WTC11 (cell line): ENCODE results near the gene CBY2. TPM values are rescaled to one million over a fixed set of nuclear protein-coding genes. Genes with fewer than 3 reads are reported as not detected.
A peak's percentile ranks its signal among the peaks of the same experiment; 100 is the strongest.
"Not testable (repeated sequence)": the region's sequence is repeated elsewhere in the genome, so short reads cannot be mapped to it uniquely, and the experiment has no call there.

Experiments
- ATAC-seq: fragments of 200-7000 bp; cut with Tn5 transposase; 2 replicates; pipeline ENCODE4 v1.10.0; 2021; ENCODE audit warnings: mild to moderate bottlenecking, moderate library complexity
- CTCF ChIA-PET: fragments of 300-600 bp; sonication (Branson Sonifier 250); formaldehyde crosslinking; loops from one replicate; lab custom pipeline; 2021; ENCODE audit warnings: antibody characterized with exemption; lab: Charles Lee
- POLR2A ChIA-PET: fragments of 350-600 bp; sonication (Branson Sonifier 250); formaldehyde crosslinking; loops from one replicate; lab custom pipeline; 2021; ENCODE audit warnings: antibody characterized with exemption; lab: Charles Lee
- DNase-seq: peaks from one replicate; pipeline ENCODE4 v3.0.0; 2021; ENCODE audit warnings: low spot score
- H3K27ac Mint-ChIP-seq: 2 replicates; pipeline ENCODE4 v1.8.0; 2021; ENCODE audit warnings: mixed read lengths
- H3K27me3 Mint-ChIP-seq: 2 replicates; pipeline ENCODE4 v1.8.0; 2021; ENCODE audit warnings: low read depth, mild to moderate bottlenecking, moderate library complexity, mixed read lengths
- H3K36me3 Mint-ChIP-seq: 2 replicates; pipeline ENCODE4 v1.8.0; 2021; ENCODE audit warnings: mixed read lengths
- H3K4me1 Mint-ChIP-seq: 2 replicates; pipeline ENCODE4 v1.8.0; 2022; ENCODE audit warnings: mixed read lengths
- H3K4me3 Mint-ChIP-seq: 2 replicates; pipeline ENCODE4 v1.8.0; 2021; ENCODE audit warnings: mild to moderate bottlenecking, moderate library complexity, mixed read lengths
- H3K9me3 Mint-ChIP-seq: 2 replicates; pipeline ENCODE4 v1.8.0; 2021; ENCODE audit warnings: mixed read lengths
- IRF2 ChIP-seq: sonication (generic); formaldehyde crosslinking; IDR thresholded peaks from 2 replicates; pipeline ENCODE4 v1.8.0; 2022; ENCODE audit warnings: low read depth, missing genetic modification reagents, borderline replicate concordance
- KAT7 ChIP-seq: sonication (generic); formaldehyde crosslinking; IDR thresholded peaks from 2 replicates; pipeline ENCODE4 v1.8.1; 2023; ENCODE audit warnings: missing genetic modification reagents, mild to moderate bottlenecking, borderline replicate concordance
- PRRX2 ChIP-seq: fragments of 250-450 bp; sonication (Bioruptor Pico); IDR thresholded peaks from 2 replicates; pipeline ENCODE4 v1.8.0; 2021; ENCODE audit warnings: mild to moderate bottlenecking
- TEAD4 ChIP-seq: sonication (generic); formaldehyde crosslinking; IDR thresholded peaks from 2 replicates; pipeline ENCODE4 v1.8.0; 2022; ENCODE audit warnings: mild to moderate bottlenecking, missing genetic modification reagents
- ZNF138 ChIP-seq: sonication (generic); formaldehyde crosslinking; conservative IDR thresholded peaks from 2 replicates; pipeline ENCODE4 v1.8.1; 2022; ENCODE audit warnings: mild to moderate bottlenecking, moderate library complexity, missing genetic modification reagents
- ZNF232 ChIP-seq: sonication (generic); formaldehyde crosslinking; IDR thresholded peaks from 2 replicates; pipeline ENCODE4 v1.8.0; 2022; ENCODE audit warnings: mild to moderate bottlenecking, missing genetic modification reagents
- total RNA-seq: library from RNA; stranded (reverse); gene quantifications from 3 replicates; pipeline ENCODE4 v1.2.3, GENCODE V29; 2021
- TF ChIP-seq, protein P1 (sequence below): fragments of 250-450 bp; sonication (Bioruptor Pico); IDR thresholded peaks from 2 replicates; pipeline ENCODE4 v1.9.0; 2021; ENCODE audit warnings: mild to moderate bottlenecking
- TF ChIP-seq, protein P2 (sequence below): sonication (generic); formaldehyde crosslinking; IDR thresholded peaks from 2 replicates; pipeline ENCODE4 v1.8.0; 2023; ENCODE audit warnings: mild to moderate bottlenecking, missing genetic modification reagents
- TF ChIP-seq, protein P3 (sequence below): sonication (generic); formaldehyde crosslinking; IDR thresholded peaks from 2 replicates; pipeline ENCODE4 v1.8.1; 2023; ENCODE audit warnings: mild to moderate bottlenecking, missing genetic modification reagents, borderline replicate concordance

CBY2 gene
- total RNA-seq, 1 experiment from 2014 or later, result 0.74 TPM

DNA sequence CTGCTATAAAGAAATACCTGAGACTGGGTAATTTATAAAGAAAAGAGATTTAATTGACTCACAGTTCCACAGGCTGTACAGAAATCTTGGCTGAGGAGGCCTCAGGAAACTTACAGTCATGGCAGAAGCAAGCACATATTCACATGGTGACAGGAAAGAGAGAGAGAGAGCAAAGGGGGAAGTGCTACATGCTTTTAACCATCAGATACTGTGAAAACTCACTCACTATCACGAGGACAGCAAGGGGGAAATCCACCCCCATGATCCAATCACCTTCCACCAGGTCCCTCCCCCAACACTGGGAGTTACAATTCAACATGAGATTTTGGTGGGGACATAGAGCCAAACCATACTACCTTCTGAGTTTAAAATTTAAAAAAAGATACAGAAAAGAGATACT, 41.7 kb upstream of the CBY2 start:
- peaks cover 17% of the 10 kb centered on the region for H3K9me3 Mint-ChIP-seq
- DNase-seq, CTCF ChIA-PET, POLR2A ChIA-PET, H3K4me1 Mint-ChIP-seq, H3K36me3 Mint-ChIP-seq, ATAC-seq, H3K27ac Mint-ChIP-seq, H3K4me3 Mint-ChIP-seq, H3K27me3 Mint-ChIP-seq: not testable (repeated sequence)

DNA sequence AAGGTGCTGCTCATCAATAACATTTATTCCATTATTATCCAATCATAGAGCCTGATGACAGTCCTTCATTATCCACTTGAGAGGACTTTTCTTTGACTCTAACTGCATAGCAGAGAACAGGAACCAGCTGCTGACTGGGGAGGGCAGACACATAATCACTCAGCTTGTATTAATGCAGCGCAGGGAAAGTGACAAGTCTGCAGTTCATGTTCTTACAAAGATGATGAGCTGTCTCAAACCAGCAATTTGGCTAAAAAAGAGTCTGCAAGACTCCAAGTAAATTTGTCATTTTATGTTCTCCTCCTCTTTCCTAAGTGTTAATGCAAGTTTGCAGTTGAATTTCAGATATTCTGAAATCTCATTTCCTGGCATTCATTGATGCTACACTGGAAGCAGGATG, 40.0 kb upstream of the CBY2 start:
- CTCF ChIA-PET, result no interaction called here

DNA sequence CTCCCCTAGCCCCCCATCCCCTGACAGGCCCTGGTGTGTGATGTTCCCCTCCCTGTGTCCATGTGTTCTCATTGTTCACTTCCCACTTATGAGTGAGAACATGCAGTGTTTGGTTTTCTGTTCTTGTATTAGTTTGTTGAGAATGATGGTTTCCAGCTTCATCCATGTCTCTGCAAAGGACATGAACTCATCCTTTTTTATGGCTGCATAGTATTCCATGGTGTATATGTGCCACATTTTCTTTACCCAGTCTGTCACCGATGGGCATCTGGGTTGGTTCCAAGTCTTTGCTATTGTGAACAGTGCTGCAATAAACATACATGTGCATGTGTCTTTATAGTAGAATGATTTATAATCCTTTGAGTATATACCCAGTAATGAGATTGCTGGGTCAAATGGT, 39.2 kb upstream of the CBY2 start:
- POLR2A ChIA-PET, result not testable (repeated sequence)

More for the DNA sequence above, 40.0 kb upstream of the CBY2 start:
- Mint-ChIP-seq H3K9me3 (peaks cover 13% of the 10 kb centered on the region), H3K27me3 (peaks cover 4% of the 10 kb centered on the region), H3K4me3 (no peak overlapping the region), H3K4me1 (0 out of 2 replicates have a peak, but pooled peaks cover 3% of the 10 kb centered on the region), H3K27ac (no peak overlapping the region), H3K36me3 (peaks cover 3% of the 10 kb centered on the region; the same call in 1 of the 2 replicates)
- ATAC-seq (no peak), DNase-seq (no peak)
- TF ChIP-seq TEAD4 (CRISPR knock-in tag), result no peak
- TF ChIP-seq PRRX2 (CRISPR knock-in tag), result no peak
- no peak for TF ChIP-seq ZNF138
- TF ChIP-seq, protein P1, sequence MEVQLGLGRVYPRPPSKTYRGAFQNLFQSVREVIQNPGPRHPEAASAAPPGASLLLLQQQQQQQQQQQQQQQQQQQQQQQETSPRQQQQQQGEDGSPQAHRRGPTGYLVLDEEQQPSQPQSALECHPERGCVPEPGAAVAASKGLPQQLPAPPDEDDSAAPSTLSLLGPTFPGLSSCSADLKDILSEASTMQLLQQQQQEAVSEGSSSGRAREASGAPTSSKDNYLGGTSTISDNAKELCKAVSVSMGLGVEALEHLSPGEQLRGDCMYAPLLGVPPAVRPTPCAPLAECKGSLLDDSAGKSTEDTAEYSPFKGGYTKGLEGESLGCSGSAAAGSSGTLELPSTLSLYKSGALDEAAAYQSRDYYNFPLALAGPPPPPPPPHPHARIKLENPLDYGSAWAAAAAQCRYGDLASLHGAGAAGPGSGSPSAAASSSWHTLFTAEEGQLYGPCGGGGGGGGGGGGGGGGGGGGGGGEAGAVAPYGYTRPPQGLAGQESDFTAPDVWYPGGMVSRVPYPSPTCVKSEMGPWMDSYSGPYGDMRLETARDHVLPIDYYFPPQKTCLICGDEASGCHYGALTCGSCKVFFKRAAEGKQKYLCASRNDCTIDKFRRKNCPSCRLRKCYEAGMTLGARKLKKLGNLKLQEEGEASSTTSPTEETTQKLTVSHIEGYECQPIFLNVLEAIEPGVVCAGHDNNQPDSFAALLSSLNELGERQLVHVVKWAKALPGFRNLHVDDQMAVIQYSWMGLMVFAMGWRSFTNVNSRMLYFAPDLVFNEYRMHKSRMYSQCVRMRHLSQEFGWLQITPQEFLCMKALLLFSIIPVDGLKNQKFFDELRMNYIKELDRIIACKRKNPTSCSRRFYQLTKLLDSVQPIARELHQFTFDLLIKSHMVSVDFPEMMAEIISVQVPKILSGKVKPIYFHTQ (CRISPR knock-in tag), result no peak
- POLR2A ChIA-PET, result no interaction called here

DNA sequence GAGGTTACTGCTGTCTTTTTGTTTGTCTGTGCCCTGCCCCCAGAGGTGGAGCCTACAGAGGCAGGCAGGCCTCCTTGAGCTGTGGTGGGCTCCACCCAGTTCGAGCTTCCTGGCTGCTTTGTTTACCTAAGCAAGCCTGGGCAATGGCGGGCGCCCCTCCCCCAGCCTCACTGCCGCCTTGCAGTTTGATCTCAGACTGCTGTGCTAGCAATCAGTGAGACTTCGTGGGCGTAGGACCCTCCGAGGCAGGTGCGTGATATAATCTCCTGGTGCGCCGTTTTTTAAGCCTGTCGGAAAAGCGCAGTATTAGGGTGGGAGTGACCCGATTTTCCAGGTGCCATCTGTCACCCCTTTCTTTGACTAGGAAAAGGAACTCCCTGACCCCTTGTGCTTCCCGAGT, 32.5 kb upstream of the CBY2 start:
- H3K4me3 Mint-ChIP-seq, DNase-seq: not testable (repeated sequence)
- H3K27ac Mint-ChIP-seq, result peak overlapping the region; percentile 61

More for the DNA sequence above, 39.2 kb upstream of the CBY2 start:
- ATAC-seq, H3K36me3 Mint-ChIP-seq, H3K27me3 Mint-ChIP-seq, H3K27ac Mint-ChIP-seq, DNase-seq, H3K4me1 Mint-ChIP-seq, H3K4me3 Mint-ChIP-seq, CTCF ChIA-PET: not testable (repeated sequence)
- peaks cover 13% of the 10 kb centered on the region for H3K9me3 Mint-ChIP-seq

DNA sequence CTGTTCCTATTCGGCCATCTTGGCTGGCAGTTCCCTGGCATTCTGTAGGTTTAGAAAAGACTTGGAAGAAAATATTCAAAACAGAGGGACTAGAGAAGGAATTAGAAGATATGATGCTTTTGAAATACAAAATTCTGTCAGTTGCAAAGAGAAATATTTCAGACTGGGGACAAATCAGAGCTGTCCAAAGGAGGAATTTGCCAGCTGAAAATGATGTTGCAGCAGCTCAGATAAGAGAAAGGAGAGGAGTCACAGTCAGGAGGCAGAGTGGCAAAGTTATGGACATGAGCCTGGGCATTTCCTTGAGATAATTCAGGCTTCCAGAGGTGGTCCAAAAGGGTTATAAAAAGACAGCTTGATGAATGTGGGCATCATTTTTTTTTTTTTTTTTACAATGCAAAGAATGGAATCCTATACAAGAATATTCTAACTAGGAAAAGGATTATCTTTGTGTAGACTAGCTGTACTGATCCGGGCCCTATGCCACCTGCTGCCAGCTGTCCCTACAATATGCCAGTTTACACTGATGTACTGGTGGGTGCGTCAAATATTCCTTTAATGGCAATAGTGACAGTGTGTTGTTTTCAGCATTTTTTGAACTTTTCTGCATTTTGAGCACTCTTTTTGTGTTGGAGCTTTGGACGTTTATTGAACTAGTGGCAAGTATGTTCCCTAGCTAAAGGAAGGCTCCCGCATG, 31.8 kb upstream of the CBY2 start:
- Mint-ChIP-seq H3K4me1 (peaks cover 40% of the 10 kb centered on the region), H3K27me3 (no peaks in the 10 kb centered on the region; the same call in 1 of the 2 replicates), H3K4me3 (peak overlapping the region; percentile 1; the same call in 1 of the 2 replicates), H3K27ac (peak overlapping the region; percentile 61), H3K36me3 (peaks cover 19% of the 10 kb centered on the region), H3K9me3 (peaks cover 23% of the 10 kb centered on the region)
- TF ChIP-seq, protein P2, sequence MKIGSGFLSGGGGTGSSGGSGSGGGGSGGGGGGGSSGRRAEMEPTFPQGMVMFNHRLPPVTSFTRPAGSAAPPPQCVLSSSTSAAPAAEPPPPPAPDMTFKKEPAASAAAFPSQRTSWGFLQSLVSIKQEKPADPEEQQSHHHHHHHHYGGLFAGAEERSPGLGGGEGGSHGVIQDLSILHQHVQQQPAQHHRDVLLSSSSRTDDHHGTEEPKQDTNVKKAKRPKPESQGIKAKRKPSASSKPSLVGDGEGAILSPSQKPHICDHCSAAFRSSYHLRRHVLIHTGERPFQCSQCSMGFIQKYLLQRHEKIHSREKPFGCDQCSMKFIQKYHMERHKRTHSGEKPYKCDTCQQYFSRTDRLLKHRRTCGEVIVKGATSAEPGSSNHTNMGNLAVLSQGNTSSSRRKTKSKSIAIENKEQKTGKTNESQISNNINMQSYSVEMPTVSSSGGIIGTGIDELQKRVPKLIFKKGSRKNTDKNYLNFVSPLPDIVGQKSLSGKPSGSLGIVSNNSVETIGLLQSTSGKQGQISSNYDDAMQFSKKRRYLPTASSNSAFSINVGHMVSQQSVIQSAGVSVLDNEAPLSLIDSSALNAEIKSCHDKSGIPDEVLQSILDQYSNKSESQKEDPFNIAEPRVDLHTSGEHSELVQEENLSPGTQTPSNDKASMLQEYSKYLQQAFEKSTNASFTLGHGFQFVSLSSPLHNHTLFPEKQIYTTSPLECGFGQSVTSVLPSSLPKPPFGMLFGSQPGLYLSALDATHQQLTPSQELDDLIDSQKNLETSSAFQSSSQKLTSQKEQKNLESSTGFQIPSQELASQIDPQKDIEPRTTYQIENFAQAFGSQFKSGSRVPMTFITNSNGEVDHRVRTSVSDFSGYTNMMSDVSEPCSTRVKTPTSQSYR (CRISPR knock-in tag), result no peak
- TF ChIP-seq IRF2 (CRISPR knock-in tag), result no peak
- TF ChIP-seq KAT7 (CRISPR knock-in tag), result no peak
- TF ChIP-seq, protein P3, sequence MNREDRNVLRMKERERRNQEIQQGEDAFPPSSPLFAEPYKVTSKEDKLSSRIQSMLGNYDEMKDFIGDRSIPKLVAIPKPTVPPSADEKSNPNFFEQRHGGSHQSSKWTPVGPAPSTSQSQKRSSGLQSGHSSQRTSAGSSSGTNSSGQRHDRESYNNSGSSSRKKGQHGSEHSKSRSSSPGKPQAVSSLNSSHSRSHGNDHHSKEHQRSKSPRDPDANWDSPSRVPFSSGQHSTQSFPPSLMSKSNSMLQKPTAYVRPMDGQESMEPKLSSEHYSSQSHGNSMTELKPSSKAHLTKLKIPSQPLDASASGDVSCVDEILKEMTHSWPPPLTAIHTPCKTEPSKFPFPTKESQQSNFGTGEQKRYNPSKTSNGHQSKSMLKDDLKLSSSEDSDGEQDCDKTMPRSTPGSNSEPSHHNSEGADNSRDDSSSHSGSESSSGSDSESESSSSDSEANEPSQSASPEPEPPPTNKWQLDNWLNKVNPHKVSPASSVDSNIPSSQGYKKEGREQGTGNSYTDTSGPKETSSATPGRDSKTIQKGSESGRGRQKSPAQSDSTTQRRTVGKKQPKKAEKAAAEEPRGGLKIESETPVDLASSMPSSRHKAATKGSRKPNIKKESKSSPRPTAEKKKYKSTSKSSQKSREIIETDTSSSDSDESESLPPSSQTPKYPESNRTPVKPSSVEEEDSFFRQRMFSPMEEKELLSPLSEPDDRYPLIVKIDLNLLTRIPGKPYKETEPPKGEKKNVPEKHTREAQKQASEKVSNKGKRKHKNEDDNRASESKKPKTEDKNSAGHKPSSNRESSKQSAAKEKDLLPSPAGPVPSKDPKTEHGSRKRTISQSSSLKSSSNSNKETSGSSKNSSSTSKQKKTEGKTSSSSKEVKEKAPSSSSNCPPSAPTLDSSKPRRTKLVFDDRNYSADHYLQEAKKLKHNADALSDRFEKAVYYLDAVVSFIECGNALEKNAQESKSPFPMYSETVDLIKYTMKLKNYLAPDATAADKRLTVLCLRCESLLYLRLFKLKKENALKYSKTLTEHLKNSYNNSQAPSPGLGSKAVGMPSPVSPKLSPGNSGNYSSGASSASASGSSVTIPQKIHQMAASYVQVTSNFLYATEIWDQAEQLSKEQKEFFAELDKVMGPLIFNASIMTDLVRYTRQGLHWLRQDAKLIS (CRISPR knock-in tag), result no peak
- TF ChIP-seq ZNF232 (CRISPR knock-in tag), result no peak
- DNase-seq (no peak), ATAC-seq (no peak)
- POLR2A ChIA-PET, result no interaction called here
- CTCF ChIA-PET, result interaction anchor here (1.2 kb wide), 1 partner anchor 14 kb away, joined by 4 read pairs; no protein-coding TSS in a partner anchor

More for the DNA sequence above, 32.5 kb upstream of the CBY2 start:
- Mint-ChIP-seq H3K36me3 (peaks cover 19% of the 10 kb centered on the region), H3K9me3 (peaks cover 23% of the 10 kb centered on the region), H3K4me1 (peaks cover 35% of the 10 kb centered on the region)
- CTCF ChIA-PET, result interaction anchor here (1.2 kb wide), 1 partner anchor 14 kb away, joined by 4 read pairs; no protein-coding TSS in a partner anchor
- POLR2A ChIA-PET, ATAC-seq, H3K27me3 Mint-ChIP-seq: not testable (repeated sequence)
